K562 (cell line): ENCODE measurements around the gene SLC29A2. TPM values are rescaled to one million over a fixed set of nuclear protein-coding genes. Genes with fewer than 3 reads are reported as not detected.

Source experiments
- CAMTA2 ChIP-seq: fragments of 250-450 bp; sonication (Bioruptor Pico); conservative IDR thresholded peaks from 2 replicates; pipeline ENCODE4 v1.5.1; 2022
- COPS2 ChIP-seq: fragments of 450-650 bp; conservative IDR thresholded peaks from 2 replicates; pipeline ENCODE4 v1.6.1; 2016; ENCODE audit warnings: mild to moderate bottlenecking, moderate library complexity
- FIP1L1 ChIP-seq: fragments of 200-400 bp; formaldehyde crosslinking; IDR thresholded peaks from 2 replicates; pipeline ENCODE4 v1.6.1; 2018; ENCODE audit warnings: mild to moderate bottlenecking, low read depth, low read length; ENCODE audit not compliant: poor library complexity, severe bottlenecking
- HOXB6 ChIP-seq: fragments of 250-450 bp; sonication (Bioruptor Pico); IDR thresholded peaks from 2 replicates; pipeline ENCODE4 v1.5.1; 2022; ENCODE audit warnings: mild to moderate bottlenecking, borderline replicate concordance
- TBL1XR1 ChIP-seq, 2 experiments: IDR thresholded peaks; 2 replicates each; pipeline ENCODE4 v1.6.1; 2012; ENCODE audit warnings: improper control_type of control experiment in 2 of 2, low read length in 2 of 2, mild to moderate bottlenecking in 1 of 2
- TCF3 ChIP-seq: sonication (generic); formaldehyde crosslinking; IDR thresholded peaks from 2 replicates; pipeline ENCODE4 v1.4.0; 2020; ENCODE audit warnings: mild to moderate bottlenecking, missing genetic modification reagents
- polyA plus RNA-seq, 8 experiments: library from polyadenylated mRNA; depleted of rRNA in 4 of 8; stranded (reverse) in 5 of 8; unstranded in 3 of 8; fragments of >200 nt; fragmentation: Nextera tagmentation in 2 of 8; fragmentation: Illumina TruSeq in 1 of 8; extraction: Ambion mirVana in 2 of 8; extraction: Trizol in 1 of 8; gene quantifications; 2 replicates each; pipeline versions ENCODE4 v1.2.1 to v1.2.3, GENCODE V29; 2011 to 2014; ENCODE audit warnings: inconsistent platforms in 1 of 8, missing spikeins in 1 of 8
- total RNA-seq, 7 experiments: library from RNA; depleted of rRNA in 6 of 7; stranded (reverse); fragments of >200 nt in 6 of 7; fragmentation: Illumina TruSeq in 2 of 7; extraction: Trizol in 2 of 7; gene quantifications; 2 replicates each; pipeline versions ENCODE4 v1.2.1 to v1.2.3, GENCODE V29; 2011 to 2021; ENCODE audit warnings: low replicate concordance in 1 of 7
- TF ChIP-seq, protein P1 (sequence below): sonication (generic); IDR thresholded peaks from 2 replicates; pipeline ENCODE4 v1.6.1; 2016
- TF ChIP-seq, protein P2 (sequence below): sonication (generic); formaldehyde crosslinking; IDR thresholded peaks from 2 replicates; pipeline ENCODE4 v1.8.0; 2022; ENCODE audit warnings: mild to moderate bottlenecking, missing genetic modification reagents
- TF ChIP-seq, protein P3 (sequence below): fragments of 250-450 bp; sonication (Bioruptor Pico); IDR thresholded peaks from 2 replicates; pipeline ENCODE4 v1.5.0; 2021

Gene SLC29A2
- total and polyA plus RNA-seq, 9 of the 15 experiments (the other 6 are each of a cell fraction or from before 2014, with no cell fraction given), result 2.4 to 48.6 (median 14.2) TPM

DNA sequence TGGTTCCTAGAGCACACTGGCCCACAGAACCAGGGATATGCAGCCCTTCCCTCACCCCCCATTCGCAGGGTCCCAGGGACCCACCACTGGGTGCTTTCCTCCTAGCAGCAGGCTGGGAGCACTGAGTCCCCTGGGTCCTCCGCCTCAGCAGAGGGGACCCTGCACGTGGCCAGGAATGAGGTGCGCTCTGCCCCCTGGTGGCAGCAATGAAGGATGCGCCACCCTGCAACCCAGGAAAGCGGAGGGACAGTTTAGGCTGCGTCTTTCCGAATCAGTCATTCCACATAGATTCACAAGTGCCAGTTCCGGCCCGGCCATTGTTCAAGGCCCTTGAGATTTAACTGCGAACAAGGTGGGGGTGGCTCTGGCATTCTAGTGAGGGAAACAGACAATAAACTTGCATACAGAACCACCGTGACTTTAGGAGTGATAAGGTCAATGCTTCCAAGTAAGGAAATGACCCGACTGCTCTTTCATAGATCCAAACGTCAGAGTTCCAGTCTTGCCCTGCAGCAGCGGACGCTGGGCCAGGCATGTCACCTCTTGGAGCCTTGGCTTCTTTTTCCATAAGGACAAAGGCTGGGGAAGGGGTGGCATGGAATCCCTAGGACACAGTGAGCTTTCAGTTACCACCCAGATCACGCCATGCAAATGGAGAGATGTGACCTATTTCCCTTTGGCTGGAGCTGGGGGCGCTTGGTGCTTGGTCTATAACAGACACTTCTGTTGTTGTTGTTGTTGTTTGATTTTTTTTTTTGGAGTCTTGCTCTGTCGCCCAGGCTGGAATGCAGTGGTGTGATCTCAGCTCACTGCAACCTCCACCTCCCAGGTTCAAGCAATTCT is 43.0 kb downstream of the SLC29A2 start (continued):
- TF ChIP-seq, protein P1, sequence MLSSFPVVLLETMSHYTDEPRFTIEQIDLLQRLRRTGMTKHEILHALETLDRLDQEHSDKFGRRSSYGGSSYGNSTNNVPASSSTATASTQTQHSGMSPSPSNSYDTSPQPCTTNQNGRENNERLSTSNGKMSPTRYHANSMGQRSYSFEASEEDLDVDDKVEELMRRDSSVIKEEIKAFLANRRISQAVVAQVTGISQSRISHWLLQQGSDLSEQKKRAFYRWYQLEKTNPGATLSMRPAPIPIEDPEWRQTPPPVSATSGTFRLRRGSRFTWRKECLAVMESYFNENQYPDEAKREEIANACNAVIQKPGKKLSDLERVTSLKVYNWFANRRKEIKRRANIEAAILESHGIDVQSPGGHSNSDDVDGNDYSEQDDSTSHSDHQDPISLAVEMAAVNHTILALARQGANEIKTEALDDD, result no peak
- no peak for TF ChIP-seq COPS2
- no peak for TF ChIP-seq HOXB6
- TF ChIP-seq, protein P2, sequence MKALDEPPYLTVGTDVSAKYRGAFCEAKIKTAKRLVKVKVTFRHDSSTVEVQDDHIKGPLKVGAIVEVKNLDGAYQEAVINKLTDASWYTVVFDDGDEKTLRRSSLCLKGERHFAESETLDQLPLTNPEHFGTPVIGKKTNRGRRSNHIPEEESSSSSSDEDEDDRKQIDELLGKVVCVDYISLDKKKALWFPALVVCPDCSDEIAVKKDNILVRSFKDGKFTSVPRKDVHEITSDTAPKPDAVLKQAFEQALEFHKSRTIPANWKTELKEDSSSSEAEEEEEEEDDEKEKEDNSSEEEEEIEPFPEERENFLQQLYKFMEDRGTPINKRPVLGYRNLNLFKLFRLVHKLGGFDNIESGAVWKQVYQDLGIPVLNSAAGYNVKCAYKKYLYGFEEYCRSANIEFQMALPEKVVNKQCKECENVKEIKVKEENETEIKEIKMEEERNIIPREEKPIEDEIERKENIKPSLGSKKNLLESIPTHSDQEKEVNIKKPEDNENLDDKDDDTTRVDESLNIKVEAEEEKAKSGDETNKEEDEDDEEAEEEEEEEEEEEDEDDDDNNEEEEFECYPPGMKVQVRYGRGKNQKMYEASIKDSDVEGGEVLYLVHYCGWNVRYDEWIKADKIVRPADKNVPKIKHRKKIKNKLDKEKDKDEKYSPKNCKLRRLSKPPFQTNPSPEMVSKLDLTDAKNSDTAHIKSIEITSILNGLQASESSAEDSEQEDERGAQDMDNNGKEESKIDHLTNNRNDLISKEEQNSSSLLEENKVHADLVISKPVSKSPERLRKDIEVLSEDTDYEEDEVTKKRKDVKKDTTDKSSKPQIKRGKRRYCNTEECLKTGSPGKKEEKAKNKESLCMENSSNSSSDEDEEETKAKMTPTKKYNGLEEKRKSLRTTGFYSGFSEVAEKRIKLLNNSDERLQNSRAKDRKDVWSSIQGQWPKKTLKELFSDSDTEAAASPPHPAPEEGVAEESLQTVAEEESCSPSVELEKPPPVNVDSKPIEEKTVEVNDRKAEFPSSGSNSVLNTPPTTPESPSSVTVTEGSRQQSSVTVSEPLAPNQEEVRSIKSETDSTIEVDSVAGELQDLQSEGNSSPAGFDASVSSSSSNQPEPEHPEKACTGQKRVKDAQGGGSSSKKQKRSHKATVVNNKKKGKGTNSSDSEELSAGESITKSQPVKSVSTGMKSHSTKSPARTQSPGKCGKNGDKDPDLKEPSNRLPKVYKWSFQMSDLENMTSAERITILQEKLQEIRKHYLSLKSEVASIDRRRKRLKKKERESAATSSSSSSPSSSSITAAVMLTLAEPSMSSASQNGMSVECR (CRISPR knock-in tag), result peak; percentile 77; the same call in 1 of the 2 replicates
- TF ChIP-seq, protein P3, sequence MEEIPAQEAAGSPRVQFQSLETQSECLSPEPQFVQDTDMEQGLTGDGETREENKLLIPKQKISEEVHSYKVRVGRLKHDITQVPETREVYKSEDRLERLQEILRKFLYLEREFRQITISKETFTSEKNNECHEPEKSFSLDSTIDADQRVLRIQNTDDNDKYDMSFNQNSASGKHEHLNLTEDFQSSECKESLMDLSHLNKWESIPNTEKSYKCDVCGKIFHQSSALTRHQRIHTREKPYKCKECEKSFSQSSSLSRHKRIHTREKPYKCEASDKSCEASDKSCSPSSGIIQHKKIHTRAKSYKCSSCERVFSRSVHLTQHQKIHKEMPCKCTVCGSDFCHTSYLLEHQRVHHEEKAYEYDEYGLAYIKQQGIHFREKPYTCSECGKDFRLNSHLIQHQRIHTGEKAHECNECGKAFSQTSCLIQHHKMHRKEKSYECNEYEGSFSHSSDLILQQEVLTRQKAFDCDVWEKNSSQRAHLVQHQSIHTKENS (CRISPR knock-in tag), result no peak
- TF ChIP-seq FIP1L1, result no peak
- peak; percentile 24; the same call in 1 of the 2 replicates for TF ChIP-seq TCF3 (CRISPR knock-in tag)
- TF ChIP-seq CAMTA2 (CRISPR knock-in tag), result no peak
- TF ChIP-seq TBL1XR1 (IDR thresholded peaks at IDR 0.05; ENCODE audit: low read length in 2 of 2), result no peak
